GM12865 (cell line): ENCODE data around the gene RPA1.

Experiments used
- DNase-seq: peaks from one replicate; pipeline ENCODE4 v3.0.0; 2010; ENCODE audit warnings: low read depth
- H3K4me3 ChIP-seq: 2 replicates; pipeline ENCODE4 v1.5.1; 2011; ENCODE audit warnings: mild to moderate bottlenecking, low read depth, low read length, control low read depth
- TF ChIP-seq, protein P1 (sequence below): IDR thresholded peaks from 2 replicates; pipeline ENCODE4 v1.5.1; 2011; ENCODE audit warnings: low read length, control low read depth, low read depth, inconsistent platforms; ENCODE audit not compliant: insufficient read depth; ENCODE audit errors: missing control alignments

The RPA1 gene

DNA sequence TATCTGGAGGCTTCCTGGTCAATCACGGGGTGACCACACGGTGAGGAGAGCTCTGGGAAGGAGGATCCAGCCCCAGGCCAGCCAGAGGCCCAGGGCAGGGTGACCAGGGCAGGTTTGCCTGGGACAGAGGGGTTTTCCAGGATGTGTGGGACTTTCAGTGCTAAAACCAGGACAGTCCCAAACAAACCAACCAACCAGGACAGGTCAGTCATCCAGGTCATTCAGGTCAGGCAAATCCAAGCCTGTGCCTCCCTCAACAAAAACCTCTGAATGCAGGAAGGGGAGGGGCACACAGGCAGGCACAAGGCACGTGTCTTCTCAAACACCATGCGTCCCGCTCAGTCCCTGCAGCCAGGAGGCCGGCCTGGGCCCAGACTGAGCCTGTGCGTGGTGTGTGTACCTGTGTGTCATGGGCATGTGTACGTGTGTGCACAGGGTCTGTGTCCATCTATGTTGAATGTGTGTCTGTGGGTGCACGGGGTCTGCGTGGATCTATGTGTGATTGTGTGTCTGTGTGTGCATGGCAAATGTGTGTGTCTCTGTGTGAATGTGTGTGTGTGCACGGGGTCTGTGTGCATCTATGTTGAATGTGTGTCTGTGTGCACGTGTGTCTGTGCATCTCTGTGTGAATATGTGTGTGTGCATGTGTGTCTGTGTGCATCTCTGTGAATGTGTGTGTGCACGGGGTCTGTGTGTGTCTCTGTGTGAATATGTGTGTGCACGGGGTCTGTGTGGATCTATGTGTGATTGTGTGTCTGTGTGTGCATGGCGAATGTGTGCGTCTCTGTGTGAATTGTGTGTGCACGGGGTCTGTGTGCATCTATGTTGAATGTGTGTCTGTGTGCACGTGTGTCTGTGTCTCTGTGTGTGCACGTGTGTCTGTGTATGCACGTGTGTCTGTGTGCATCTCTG is 116.5 kb downstream of the RPA1 start:
- no peak overlapping the region for H3K4me3 ChIP-seq
- DNase-seq: no peak
- TF ChIP-seq, protein P1, sequence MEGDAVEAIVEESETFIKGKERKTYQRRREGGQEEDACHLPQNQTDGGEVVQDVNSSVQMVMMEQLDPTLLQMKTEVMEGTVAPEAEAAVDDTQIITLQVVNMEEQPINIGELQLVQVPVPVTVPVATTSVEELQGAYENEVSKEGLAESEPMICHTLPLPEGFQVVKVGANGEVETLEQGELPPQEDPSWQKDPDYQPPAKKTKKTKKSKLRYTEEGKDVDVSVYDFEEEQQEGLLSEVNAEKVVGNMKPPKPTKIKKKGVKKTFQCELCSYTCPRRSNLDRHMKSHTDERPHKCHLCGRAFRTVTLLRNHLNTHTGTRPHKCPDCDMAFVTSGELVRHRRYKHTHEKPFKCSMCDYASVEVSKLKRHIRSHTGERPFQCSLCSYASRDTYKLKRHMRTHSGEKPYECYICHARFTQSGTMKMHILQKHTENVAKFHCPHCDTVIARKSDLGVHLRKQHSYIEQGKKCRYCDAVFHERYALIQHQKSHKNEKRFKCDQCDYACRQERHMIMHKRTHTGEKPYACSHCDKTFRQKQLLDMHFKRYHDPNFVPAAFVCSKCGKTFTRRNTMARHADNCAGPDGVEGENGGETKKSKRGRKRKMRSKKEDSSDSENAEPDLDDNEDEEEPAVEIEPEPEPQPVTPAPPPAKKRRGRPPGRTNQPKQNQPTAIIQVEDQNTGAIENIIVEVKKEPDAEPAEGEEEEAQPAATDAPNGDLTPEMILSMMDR: no peak

DNA sequence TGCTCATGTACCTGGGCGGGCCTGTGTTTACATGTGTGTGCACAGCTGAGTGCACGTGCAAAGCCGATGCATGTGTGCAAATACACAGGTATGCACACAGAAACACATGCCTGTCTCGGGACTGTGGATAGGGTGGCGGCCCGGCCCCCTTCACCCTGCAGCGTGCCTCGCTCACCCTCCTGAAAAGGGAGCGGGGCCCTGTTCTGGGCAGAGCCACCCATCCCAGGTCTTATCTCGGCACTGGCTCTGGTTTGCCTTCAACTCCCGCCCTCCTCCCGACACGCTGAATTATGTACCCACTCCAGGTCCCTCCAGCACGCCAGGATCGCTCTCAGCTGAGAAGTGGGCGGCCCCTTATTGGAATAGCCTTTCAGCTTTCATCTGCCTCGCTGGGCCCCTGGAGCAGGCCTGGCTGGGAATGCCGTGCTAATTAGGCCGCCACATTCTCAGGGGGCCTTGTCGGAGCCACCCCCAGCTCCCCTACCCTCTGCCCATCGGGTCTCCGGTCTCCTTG is 117.5 kb downstream of the RPA1 start:
- H3K4me3 ChIP-seq: no peak overlapping the region
- DNase-seq: no peak
- TF ChIP-seq, protein P1: no peak

DNA sequence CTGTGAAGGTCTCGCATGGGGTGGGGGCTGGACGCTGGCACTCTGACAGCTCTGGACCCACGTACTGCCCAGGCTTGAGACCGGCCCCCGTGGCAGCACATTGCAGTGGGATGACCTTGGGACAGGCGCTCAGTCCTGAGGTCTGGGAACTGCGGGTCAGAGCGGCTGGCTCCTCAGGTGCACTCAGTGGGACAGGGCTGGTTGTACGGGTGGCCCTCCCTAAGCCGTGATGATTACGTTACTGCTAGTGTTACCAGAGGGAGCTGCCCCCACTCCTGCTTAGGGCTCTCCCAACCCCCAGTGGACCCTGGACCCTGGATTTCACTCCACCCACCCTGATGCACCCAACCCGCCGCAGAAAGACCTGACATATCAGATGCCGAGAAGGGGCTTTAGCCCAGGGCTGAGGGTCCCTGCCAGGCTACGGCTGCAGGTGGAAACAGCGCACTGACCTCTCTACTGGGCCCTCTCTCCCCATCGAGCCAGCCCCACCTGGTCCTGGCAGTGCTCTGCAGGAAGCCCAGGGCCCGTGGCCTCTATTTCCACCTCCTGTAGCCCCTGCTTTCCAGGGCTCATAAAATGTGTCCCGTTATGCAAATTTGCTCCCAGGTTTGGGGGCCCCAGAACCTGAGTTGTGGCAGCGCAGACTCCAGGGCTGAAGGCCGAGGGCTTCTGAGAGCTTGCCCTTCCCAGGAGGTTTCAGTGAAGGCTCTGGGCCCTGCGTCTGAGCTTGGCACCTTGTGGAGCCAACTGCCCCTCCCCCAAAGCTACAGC is 118.1 kb downstream of the RPA1 start:
- TF ChIP-seq, protein P1: no peak
- DNase-seq: no peak
- H3K4me3 ChIP-seq: no peak overlapping the region

DNA sequence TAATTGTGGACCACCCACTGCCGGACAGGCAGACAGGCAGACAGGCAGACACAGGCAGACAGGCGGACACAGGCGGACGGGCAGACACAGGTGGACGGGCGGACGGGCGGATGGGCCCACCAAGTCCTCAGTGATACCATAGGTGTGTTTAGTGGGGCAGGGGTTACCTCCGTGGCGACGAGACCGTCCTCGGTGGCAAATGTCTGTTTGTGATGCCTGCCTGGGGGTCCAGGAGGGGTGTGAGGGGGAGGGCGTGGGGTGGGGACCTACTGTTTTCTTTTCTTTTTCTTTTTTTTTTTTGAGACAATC is 118.7 kb downstream of the RPA1 start:
- DNase-seq: no peak
- TF ChIP-seq, protein P1: no peak

More for the DNA sequence above, 118.7 kb downstream of the RPA1 start:
- no peak overlapping the region for H3K4me3 ChIP-seq
